Esophagus (tissue), 2 donors: ENCODE measurements around the gene C6orf62. TPM values are rescaled to one million over a fixed set of nuclear protein-coding genes. Genes with fewer than 3 reads are reported as not detected.
"Not testable (repeated sequence)": the region's sequence is repeated elsewhere in the genome, so short reads cannot be mapped to it uniquely, and the experiment has no call there.

ENCODE experiments used
- H3K27ac ChIP-seq, 2 donors: one replicate each; pipeline ENCODE4 v1.5.1; 2013; ENCODE audit warnings: low read depth in 2 of 2, mild to moderate bottlenecking in 2 of 2, inconsistent platforms in 1 of 2, low read length in 1 of 2, moderate library complexity in 1 of 2
- H3K27me3 ChIP-seq, 2 donors: one replicate each; pipeline ENCODE4 v1.6.1; 2013; ENCODE audit warnings: low read length in 2 of 2, control low read depth in 1 of 2, mild to moderate bottlenecking in 1 of 2; ENCODE audit not compliant: insufficient read depth in 2 of 2, control insufficient read depth in 1 of 2
- H3K36me3 ChIP-seq, 2 donors: one replicate each; pipeline ENCODE4 v1.6.1; 2013; ENCODE audit warnings: low read length in 1 of 2; ENCODE audit not compliant: control insufficient read depth in 2 of 2, insufficient read depth in 2 of 2
- H3K4me1 ChIP-seq, 2 donors: one replicate each; pipeline ENCODE4 v1.6.1; 2013; ENCODE audit warnings: low read length in 1 of 2; ENCODE audit not compliant: control insufficient read depth in 2 of 2, insufficient read depth in 2 of 2
- H3K4me3 ChIP-seq, 2 donors: one replicate each; pipeline ENCODE4 v1.5.1; 2013; ENCODE audit warnings: low read length in 2 of 2, mild to moderate bottlenecking in 2 of 2, low read depth in 1 of 2, moderate library complexity in 1 of 2
- H3K9me3 ChIP-seq, 2 donors: one replicate each; pipeline ENCODE4 v1.6.1; 2013; ENCODE audit warnings: mild to moderate bottlenecking in 2 of 2, low read depth in 1 of 2, low read length in 1 of 2, moderate library complexity in 1 of 2; ENCODE audit not compliant: control insufficient read depth in 2 of 2, insufficient read depth in 1 of 2
- WGBS, 2 donors: extraction: QIAGEN DNeasy Blood & Tissue Kit; methylation state at CpG; one replicate each; pipeline ENCODE4 v1.1.7; 2013; 5-methylcytosine and 5-hydroxymethylcytosine counted together
- polyA plus RNA-seq, 2 donors: library from polyadenylated mRNA; stranded (reverse); fragments of 200-250 nt; gene quantifications; one replicate each; pipeline ENCODE4 v1.2.3, GENCODE V29; 2013
- donor health status: healthy with polysubstance abuse.
- donor health status: Bipolar disorder and iron deficiency.

Gene C6orf62
- polyA plus RNA-seq, 2 donors, result 37.4 to 40.2 TPM

- H3K36me3 ChIP-seq, result peaks cover 7 to 9% of the 10 kb centered on the region in 2 donors
- no peaks in the 10 kb centered on the region for H3K9me3 ChIP-seq
- H3K4me1 ChIP-seq, result no peaks in the 10 kb centered on the region
- no peak overlapping the region for H3K27ac ChIP-seq
- no peak overlapping the region for H3K4me3 ChIP-seq
- no peaks in the 10 kb centered on the region for H3K27me3 ChIP-seq
Measured at GRCh38 chr6:24704468-24704867, 14.5 kb downstream of the C6orf62 start.

GRCh38 chr6:24702720-24703282 is 16.2 kb downstream of the C6orf62 start:
- no peak overlapping the region for H3K27ac ChIP-seq

GRCh38 chr6:24699521-24700359 is 19.2 kb downstream of the C6orf62 start:
- Histone ChIP-seq H3K36me3 (no peaks in the 10 kb centered on the region), H3K27ac (no peak overlapping the region), H3K4me3 (no peak overlapping the region), H3K4me1 (no peaks in the 10 kb centered on the region), H3K9me3 (no peaks in the 10 kb centered on the region), H3K27me3 (no peaks in the 10 kb centered on the region)
- WGBS, 2 donors, result 56 to 63% methylated on average over 3 of the region's 3 CpGs

More at GRCh38 chr6:24702720-24703282, 16.2 kb downstream of the C6orf62 start:
- H3K9me3 ChIP-seq, result no peaks in the 10 kb centered on the region
- H3K4me3 ChIP-seq, result no peak overlapping the region
- H3K4me1 ChIP-seq, result no peaks in the 10 kb centered on the region
- WGBS, 2 donors, result 73 to 75% methylated on average over 4 of the region's 4 CpGs
- H3K27me3 ChIP-seq, result no peaks in the 10 kb centered on the region
- peaks cover 0 to 7% of the 10 kb centered on the region in 2 donors for H3K36me3 ChIP-seq

- Histone ChIP-seq H3K27ac (no peak overlapping the region), H3K9me3 (no peaks in the 10 kb centered on the region), H3K4me1 (no peaks in the 10 kb centered on the region), H3K4me3 (no peak overlapping the region), H3K27me3 (no peaks in the 10 kb centered on the region), H3K36me3 (no peaks in the 10 kb centered on the region)
- WGBS, 2 donors, result 92% methylated on average over 2 of the region's 2 CpGs
Measured at GRCh38 chr6:24696097-24696496, 22.9 kb downstream of the C6orf62 start.

- 27 to 28% methylated on average over 8 of the region's 8 CpGs for whole genome bisulfite sequencing, 2 donors
- H3K36me3 ChIP-seq, H3K27ac ChIP-seq, H3K9me3 ChIP-seq, H3K4me1 ChIP-seq, H3K4me3 ChIP-seq, H3K27me3 ChIP-seq: not testable (repeated sequence)
Measured at GRCh38 chr6:24695635-24696034, 23.3 kb downstream of the C6orf62 start.

- H3K9me3 ChIP-seq, result no peaks in the 10 kb centered on the region
- 81 to 95% methylated on average over 1 of the region's 1 CpG for WGBS, 2 donors
- H3K4me3 ChIP-seq, result no peak overlapping the region
- H3K4me1 ChIP-seq, result no peaks in the 10 kb centered on the region
- H3K36me3 ChIP-seq, result no peaks in the 10 kb centered on the region
- H3K27me3 ChIP-seq, result no peaks in the 10 kb centered on the region
- no peak overlapping the region for H3K27ac ChIP-seq
Measured at GRCh38 chr6:24694198-24694597, 24.8 kb downstream of the C6orf62 start.

- no peaks in the 10 kb centered on the region for H3K4me1 ChIP-seq
- H3K36me3 ChIP-seq, result no peaks in the 10 kb centered on the region
- no peak overlapping the region for H3K4me3 ChIP-seq
- 89 to 90% methylated on average over 2 of the region's 2 CpGs for WGBS, 2 donors
- H3K27ac ChIP-seq, result no peak overlapping the region
- H3K9me3 ChIP-seq, result no peaks in the 10 kb centered on the region
- H3K27me3 ChIP-seq, result no peaks in the 10 kb centered on the region
Measured at GRCh38 chr6:24692848-24693592, 25.9 kb downstream of the C6orf62 start.

GRCh38 chr6:24692415-24692814 is 26.5 kb downstream of the C6orf62 start:
- Histone ChIP-seq H3K27ac (no peak overlapping the region), H3K4me1 (no peaks in the 10 kb centered on the region), H3K9me3 (no peaks in the 10 kb centered on the region), H3K27me3 (no peaks in the 10 kb centered on the region), H3K4me3 (no peak overlapping the region), H3K36me3 (no peaks in the 10 kb centered on the region)
- 89 to 91% methylated on average over 3 of the region's 3 CpGs for WGBS, 2 donors

GRCh38 chr6:24692003-24692402 is 27.0 kb downstream of the C6orf62 start:
- H3K27me3 ChIP-seq, result no peaks in the 10 kb centered on the region
- H3K36me3 ChIP-seq, result no peaks in the 10 kb centered on the region
- no peak overlapping the region for H3K27ac ChIP-seq
- no peaks in the 10 kb centered on the region for H3K4me1 ChIP-seq
- no peak overlapping the region for H3K4me3 ChIP-seq
- H3K9me3 ChIP-seq, result no peaks in the 10 kb centered on the region
- 74 to 76% methylated on average over 4 of the region's 4 CpGs for WGBS, 2 donors
